ENCODE measurements around the gene RNF41. TPM values are rescaled to one million over a fixed set of nuclear protein-coding genes. Genes with fewer than 3 reads are reported as not detected.

The RNF41 gene
- total and polyA plus RNA-seq, 2 of the 13 experiments (the other 11 are each of a cell fraction or from before 2014, with no cell fraction given) = 27.1 to 39.4 TPM

DNA sequence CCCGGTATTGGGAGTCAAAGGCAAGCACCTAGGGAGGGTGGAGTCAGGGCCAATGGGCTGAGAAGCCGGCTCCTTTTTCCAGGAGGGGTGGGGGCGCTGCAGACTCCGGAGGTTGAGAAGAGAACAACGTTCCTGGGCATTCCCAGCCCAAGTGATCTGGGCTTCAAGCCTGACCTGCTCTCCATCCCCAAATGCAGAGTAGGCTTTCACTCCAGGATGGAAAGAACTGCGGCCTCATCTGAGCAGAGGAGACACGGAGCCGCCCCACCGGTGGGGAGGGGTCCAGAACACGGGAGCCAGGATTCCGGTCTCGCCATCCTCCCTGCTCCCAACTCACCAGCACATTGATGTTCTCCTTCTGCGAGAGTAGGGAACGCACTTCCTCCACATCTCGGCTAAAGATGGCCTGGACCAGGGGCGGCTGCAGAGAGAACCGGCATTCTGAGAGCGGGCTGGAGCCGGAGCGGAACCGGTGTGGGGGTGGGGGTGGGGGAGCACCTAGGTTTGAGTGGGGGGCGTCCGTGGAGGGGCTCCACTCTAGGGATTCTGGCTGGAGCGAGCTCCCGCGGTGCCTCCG, 35.9 kb upstream of the RNF41 start (continued):
- TF ChIP-seq, protein P1, sequence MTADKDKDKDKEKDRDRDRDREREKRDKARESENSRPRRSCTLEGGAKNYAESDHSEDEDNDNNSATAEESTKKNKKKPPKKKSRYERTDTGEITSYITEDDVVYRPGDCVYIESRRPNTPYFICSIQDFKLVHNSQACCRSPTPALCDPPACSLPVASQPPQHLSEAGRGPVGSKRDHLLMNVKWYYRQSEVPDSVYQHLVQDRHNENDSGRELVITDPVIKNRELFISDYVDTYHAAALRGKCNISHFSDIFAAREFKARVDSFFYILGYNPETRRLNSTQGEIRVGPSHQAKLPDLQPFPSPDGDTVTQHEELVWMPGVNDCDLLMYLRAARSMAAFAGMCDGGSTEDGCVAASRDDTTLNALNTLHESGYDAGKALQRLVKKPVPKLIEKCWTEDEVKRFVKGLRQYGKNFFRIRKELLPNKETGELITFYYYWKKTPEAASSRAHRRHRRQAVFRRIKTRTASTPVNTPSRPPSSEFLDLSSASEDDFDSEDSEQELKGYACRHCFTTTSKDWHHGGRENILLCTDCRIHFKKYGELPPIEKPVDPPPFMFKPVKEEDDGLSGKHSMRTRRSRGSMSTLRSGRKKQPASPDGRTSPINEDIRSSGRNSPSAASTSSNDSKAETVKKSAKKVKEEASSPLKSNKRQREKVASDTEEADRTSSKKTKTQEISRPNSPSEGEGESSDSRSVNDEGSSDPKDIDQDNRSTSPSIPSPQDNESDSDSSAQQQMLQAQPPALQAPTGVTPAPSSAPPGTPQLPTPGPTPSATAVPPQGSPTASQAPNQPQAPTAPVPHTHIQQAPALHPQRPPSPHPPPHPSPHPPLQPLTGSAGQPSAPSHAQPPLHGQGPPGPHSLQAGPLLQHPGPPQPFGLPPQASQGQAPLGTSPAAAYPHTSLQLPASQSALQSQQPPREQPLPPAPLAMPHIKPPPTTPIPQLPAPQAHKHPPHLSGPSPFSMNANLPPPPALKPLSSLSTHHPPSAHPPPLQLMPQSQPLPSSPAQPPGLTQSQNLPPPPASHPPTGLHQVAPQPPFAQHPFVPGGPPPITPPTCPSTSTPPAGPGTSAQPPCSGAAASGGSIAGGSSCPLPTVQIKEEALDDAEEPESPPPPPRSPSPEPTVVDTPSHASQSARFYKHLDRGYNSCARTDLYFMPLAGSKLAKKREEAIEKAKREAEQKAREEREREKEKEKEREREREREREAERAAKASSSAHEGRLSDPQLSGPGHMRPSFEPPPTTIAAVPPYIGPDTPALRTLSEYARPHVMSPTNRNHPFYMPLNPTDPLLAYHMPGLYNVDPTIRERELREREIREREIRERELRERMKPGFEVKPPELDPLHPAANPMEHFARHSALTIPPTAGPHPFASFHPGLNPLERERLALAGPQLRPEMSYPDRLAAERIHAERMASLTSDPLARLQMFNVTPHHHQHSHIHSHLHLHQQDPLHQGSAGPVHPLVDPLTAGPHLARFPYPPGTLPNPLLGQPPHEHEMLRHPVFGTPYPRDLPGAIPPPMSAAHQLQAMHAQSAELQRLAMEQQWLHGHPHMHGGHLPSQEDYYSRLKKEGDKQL (CRISPR knock-in tag; IDR thresholded peaks at IDR 0.05; ENCODE audit: low read depth) = no peak
- TF ChIP-seq ZNF879 (CRISPR knock-in tag; IDR thresholded peaks at IDR 0.05) (0 out of 2 replicates have a peak, but pooled peaks have one; percentile 13), ATAD3A (CRISPR knock-in tag; IDR thresholded peaks at IDR 0.05) (no peak), ZNF629 (CRISPR knock-in tag; conservative IDR thresholded peaks at IDR 0.05) (no peak), SP5 (CRISPR knock-in tag; IDR thresholded peaks at IDR 0.05; ENCODE audit: borderline replicate concordance, low read depth) (no peak), ZNF746 (CRISPR knock-in tag; IDR thresholded peaks at IDR 0.05) (no peak), ARHGAP35 (CRISPR knock-in tag; IDR thresholded peaks at IDR 0.05; ENCODE audit: borderline replicate concordance) (no peak)
- TF ChIP-seq, protein P2, sequence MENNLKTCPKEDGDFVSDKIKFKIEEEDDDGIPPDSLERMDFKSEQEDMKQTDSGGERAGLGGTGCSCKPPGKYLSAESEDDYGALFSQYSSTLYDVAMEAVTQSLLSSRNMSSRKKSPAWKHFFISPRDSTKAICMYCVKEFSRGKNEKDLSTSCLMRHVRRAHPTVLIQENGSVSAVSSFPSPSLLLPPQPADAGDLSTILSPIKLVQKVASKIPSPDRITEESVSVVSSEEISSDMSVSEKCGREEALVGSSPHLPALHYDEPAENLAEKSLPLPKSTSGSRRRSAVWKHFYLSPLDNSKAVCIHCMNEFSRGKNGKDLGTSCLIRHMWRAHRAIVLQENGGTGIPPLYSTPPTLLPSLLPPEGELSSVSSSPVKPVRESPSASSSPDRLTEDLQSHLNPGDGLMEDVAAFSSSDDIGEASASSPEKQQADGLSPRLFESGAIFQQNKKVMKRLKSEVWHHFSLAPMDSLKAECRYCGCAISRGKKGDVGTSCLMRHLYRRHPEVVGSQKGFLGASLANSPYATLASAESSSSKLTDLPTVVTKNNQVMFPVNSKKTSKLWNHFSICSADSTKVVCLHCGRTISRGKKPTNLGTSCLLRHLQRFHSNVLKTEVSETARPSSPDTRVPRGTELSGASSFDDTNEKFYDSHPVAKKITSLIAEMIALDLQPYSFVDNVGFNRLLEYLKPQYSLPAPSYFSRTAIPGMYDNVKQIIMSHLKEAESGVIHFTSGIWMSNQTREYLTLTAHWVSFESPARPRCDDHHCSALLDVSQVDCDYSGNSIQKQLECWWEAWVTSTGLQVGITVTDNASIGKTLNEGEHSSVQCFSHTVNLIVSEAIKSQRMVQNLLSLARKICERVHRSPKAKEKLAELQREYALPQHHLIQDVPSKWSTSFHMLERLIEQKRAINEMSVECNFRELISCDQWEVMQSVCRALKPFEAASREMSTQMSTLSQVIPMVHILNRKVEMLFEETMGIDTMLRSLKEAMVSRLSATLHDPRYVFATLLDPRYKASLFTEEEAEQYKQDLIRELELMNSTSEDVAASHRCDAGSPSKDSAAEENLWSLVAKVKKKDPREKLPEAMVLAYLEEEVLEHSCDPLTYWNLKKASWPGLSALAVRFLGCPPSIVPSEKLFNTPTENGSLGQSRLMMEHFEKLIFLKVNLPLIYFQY (CRISPR knock-in tag; IDR thresholded peaks at IDR 0.05; ENCODE audit: borderline replicate concordance) = no peak
- TF ChIP-seq, protein P3, sequence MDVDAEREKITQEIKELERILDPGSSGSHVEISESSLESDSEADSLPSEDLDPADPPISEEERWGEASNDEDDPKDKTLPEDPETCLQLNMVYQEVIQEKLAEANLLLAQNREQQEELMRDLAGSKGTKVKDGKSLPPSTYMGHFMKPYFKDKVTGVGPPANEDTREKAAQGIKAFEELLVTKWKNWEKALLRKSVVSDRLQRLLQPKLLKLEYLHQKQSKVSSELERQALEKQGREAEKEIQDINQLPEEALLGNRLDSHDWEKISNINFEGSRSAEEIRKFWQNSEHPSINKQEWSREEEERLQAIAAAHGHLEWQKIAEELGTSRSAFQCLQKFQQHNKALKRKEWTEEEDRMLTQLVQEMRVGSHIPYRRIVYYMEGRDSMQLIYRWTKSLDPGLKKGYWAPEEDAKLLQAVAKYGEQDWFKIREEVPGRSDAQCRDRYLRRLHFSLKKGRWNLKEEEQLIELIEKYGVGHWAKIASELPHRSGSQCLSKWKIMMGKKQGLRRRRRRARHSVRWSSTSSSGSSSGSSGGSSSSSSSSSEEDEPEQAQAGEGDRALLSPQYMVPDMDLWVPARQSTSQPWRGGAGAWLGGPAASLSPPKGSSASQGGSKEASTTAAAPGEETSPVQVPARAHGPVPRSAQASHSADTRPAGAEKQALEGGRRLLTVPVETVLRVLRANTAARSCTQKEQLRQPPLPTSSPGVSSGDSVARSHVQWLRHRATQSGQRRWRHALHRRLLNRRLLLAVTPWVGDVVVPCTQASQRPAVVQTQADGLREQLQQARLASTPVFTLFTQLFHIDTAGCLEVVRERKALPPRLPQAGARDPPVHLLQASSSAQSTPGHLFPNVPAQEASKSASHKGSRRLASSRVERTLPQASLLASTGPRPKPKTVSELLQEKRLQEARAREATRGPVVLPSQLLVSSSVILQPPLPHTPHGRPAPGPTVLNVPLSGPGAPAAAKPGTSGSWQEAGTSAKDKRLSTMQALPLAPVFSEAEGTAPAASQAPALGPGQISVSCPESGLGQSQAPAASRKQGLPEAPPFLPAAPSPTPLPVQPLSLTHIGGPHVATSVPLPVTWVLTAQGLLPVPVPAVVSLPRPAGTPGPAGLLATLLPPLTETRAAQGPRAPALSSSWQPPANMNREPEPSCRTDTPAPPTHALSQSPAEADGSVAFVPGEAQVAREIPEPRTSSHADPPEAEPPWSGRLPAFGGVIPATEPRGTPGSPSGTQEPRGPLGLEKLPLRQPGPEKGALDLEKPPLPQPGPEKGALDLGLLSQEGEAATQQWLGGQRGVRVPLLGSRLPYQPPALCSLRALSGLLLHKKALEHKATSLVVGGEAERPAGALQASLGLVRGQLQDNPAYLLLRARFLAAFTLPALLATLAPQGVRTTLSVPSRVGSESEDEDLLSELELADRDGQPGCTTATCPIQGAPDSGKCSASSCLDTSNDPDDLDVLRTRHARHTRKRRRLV (CRISPR knock-in tag; IDR thresholded peaks at IDR 0.05) = no peak
- TF ChIP-seq, protein P4, sequence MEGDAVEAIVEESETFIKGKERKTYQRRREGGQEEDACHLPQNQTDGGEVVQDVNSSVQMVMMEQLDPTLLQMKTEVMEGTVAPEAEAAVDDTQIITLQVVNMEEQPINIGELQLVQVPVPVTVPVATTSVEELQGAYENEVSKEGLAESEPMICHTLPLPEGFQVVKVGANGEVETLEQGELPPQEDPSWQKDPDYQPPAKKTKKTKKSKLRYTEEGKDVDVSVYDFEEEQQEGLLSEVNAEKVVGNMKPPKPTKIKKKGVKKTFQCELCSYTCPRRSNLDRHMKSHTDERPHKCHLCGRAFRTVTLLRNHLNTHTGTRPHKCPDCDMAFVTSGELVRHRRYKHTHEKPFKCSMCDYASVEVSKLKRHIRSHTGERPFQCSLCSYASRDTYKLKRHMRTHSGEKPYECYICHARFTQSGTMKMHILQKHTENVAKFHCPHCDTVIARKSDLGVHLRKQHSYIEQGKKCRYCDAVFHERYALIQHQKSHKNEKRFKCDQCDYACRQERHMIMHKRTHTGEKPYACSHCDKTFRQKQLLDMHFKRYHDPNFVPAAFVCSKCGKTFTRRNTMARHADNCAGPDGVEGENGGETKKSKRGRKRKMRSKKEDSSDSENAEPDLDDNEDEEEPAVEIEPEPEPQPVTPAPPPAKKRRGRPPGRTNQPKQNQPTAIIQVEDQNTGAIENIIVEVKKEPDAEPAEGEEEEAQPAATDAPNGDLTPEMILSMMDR (CRISPR knock-in tag; IDR thresholded peaks at IDR 0.05) = peak; percentile 53

Data from HepG2 (cell line).